HG03039 (cell line): ENCODE measurements around the gene GFM1.
"Not testable (repeated sequence)": the region's sequence is repeated elsewhere in the genome, so short reads cannot be mapped to it uniquely, and the experiment has no call there.

ENCODE experiments used
- ATAC-seq: cut with Tn5 transposase; IDR thresholded peaks from one replicate; pipeline ENCODE4 v1.9.1; 2021; ENCODE audit warnings: mild to moderate bottlenecking, moderate library complexity; ENCODE audit not compliant: unreplicated experiment

GFM1 gene

GRCh38 chr3:158672215-158673176 is 28.2 kb downstream of the GFM1 start, which contains the start of gene LXN:
Gene LXN (minus strand): TSS chr3:158672648. CDS start chr3:158672478, 170 bp downstream.
- ATAC-seq = peak; percentile 100

GRCh38 chr3:158678687-158679086 is 34.4 kb downstream of the GFM1 start:
- ATAC-seq = no peak

- no peak for ATAC-seq
These were observed 35.2 kb downstream of the GFM1 start for GRCh38 chr3:158679547-158680000.

GRCh38 chr3:158680861-158681260 is 36.5 kb downstream of the GFM1 start:
- no peak for ATAC-seq

GRCh38 chr3:158683230-158683962 is 39.1 kb downstream of the GFM1 start:
- no peak for ATAC-seq

GRCh38 chr3:158685159-158685558 is 40.8 kb downstream of the GFM1 start:
- ATAC-seq = no peak

GRCh38 chr3:158693866-158694456 is 49.6 kb downstream of the GFM1 start:
- ATAC-seq = not testable (repeated sequence)

- no peak for ATAC-seq
These were observed 52.3 kb downstream of the GFM1 start for GRCh38 chr3:158696618-158697017.

GRCh38 chr3:158700559-158700958 is 56.2 kb downstream of the GFM1 start:
- ATAC-seq = no peak

GRCh38 chr3:158701420-158702065 is 57.2 kb downstream of the GFM1 start:
- no peak for ATAC-seq

- ATAC-seq = no peak
These were observed 58.6 kb downstream of the GFM1 start for GRCh38 chr3:158702815-158703481.

GRCh38 chr3:158703566-158703965 is 59.2 kb downstream of the GFM1 start:
- ATAC-seq = no peak

- no peak for ATAC-seq
These were observed 65.3 kb downstream of the GFM1 start for GRCh38 chr3:158709666-158710083.

- no peak for ATAC-seq
These were observed 66.3 kb downstream of the GFM1 start for GRCh38 chr3:158710601-158711000.

GRCh38 chr3:158711886-158712285 is 67.6 kb downstream of the GFM1 start:
- ATAC-seq = no peak

GRCh38 chr3:158712443-158712842 is 68.1 kb downstream of the GFM1 start:
- peak; percentile 47 for ATAC-seq

GRCh38 chr3:158713094-158713499 is 68.8 kb downstream of the GFM1 start:
- no peak for ATAC-seq

GRCh38 chr3:158717576-158717975 is 73.2 kb downstream of the GFM1 start:
- no peak for ATAC-seq

- ATAC-seq = no peak
These were observed 74.3 kb downstream of the GFM1 start for GRCh38 chr3:158718490-158719170.

- ATAC-seq = no peak
These were observed 77.8 kb downstream of the GFM1 start for GRCh38 chr3:158722108-158722507.
